Thyroid gland (tissue), 4 donors: ENCODE data around the gene SLC2A4. TPM values are rescaled to one million over a fixed set of nuclear protein-coding genes. Genes with fewer than 3 reads are reported as not detected.

Experiments used
- DNase-seq, 2 donors: peaks; one replicate each; pipeline ENCODE4 v3.0.0-alpha.2; 2019
- H3K27ac ChIP-seq, 3 donors: fragments of 200-600 bp; sonication (generic); 1 replicate in 2 of 3; 2 replicates in 1 of 3; pipeline ENCODE4 v1.5.1; 2016 to 2019; ENCODE audit warnings: mild to moderate bottlenecking in 1 of 3, moderate library complexity in 1 of 3
- H3K27me3 ChIP-seq: fragments of 200-600 bp; sonication (generic); one replicate; pipeline ENCODE4 v1.5.1; 2019
- H3K36me3 ChIP-seq, 2 donors: fragments of 200-600 bp; sonication (generic); one replicate each; pipeline ENCODE4 v1.5.1; 2016 to 2019
- H3K4me1 ChIP-seq, 2 donors: fragments of 200-600 bp; sonication (generic); one replicate each; pipeline ENCODE4 v1.5.1; 2017 to 2019
- H3K4me3 ChIP-seq, 3 donors: fragments of 200-600 bp; sonication (generic); replicated peaks in 1 of 3; 1 replicate in 2 of 3; 2 replicates in 1 of 3; pipeline ENCODE4 v1.5.1; 2016; ENCODE audit warnings: mild to moderate bottlenecking in 1 of 3
- H3K9me3 ChIP-seq: fragments of 200-600 bp; sonication (generic); one replicate; pipeline ENCODE4 v1.5.1; 2017
- POLR2A ChIP-seq, 2 donors: fragments of 450-650 bp; IDR thresholded peaks; one replicate each; pipeline ENCODE4 v1.6.1; 2017; ENCODE audit warnings: antibody characterized with exemption in 2 of 2, mild to moderate bottlenecking in 2 of 2, moderate library complexity in 1 of 2
- WGBS, 2 donors: methylation state at CpG; one replicate each; pipeline ENCODE4 v1.1.5; 2017; 5-methylcytosine and 5-hydroxymethylcytosine counted together
- intact Hi-C: fragments of 100-400 bp; cut with DNase I; formaldehyde crosslinking; loops from one replicate; pipeline ENCODE4 v1.15.1; 2023
- total RNA-seq, 4 donors: library from RNA; depleted of rRNA; stranded (reverse); fragments of >200 nt; gene quantifications; one replicate each; pipeline ENCODE4 v1.2.3, GENCODE V29; 2016
- TF ChIP-seq, protein P1 (sequence below), 6 experiments: fragments of 200-600 bp in 3 of 6; fragments of 450-650 bp in 3 of 6; sonication (generic) in 3 of 6; IDR thresholded peaks; one replicate each; pipeline ENCODE4 v1.5.1; 2016 to 2019; ENCODE audit warnings: antibody characterized with exemption in 6 of 6, mild to moderate bottlenecking in 2 of 6, inconsistent platforms in 1 of 6, moderate library complexity in 1 of 6

The SLC2A4 gene
- total RNA-seq, 4 donors from 2014 or later, result 2.5 to 14.6 (median 3.9) TPM

DNA sequence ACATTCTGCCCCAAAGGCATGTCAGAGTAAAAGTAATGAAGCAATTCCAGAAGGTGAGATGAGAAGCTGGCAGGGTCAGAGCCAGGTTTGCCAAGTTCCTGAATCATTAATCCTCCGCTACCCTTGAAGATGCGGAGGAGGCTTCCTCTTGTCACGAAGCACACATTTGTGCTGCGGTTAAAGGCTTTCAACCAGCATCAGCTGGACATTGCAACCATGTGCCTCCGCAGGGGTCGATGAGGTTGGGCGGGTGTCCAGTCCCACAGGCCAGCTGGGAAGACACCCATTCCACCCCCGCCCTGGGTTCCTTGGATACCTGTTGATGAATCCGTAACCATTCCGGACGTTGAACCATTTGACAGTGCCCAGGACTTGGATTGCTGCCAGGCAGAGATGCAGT is 11.6 kb downstream of the SLC2A4 start:
- no peaks in the 10 kb centered on the region for H3K27me3 ChIP-seq
- intact Hi-C loops, result no loop called here
- no peak overlapping the region for H3K27ac ChIP-seq
- no peak for DNase-seq
- H3K9me3 ChIP-seq, result no peaks in the 10 kb centered on the region
- WGBS, 2 donors, result 87 to 93% methylated on average over 11 of the region's 11 CpGs
- no peaks in the 10 kb centered on the region for H3K36me3 ChIP-seq
- H3K4me1 ChIP-seq, result peaks cover 8 to 36% of the 10 kb centered on the region in 2 donors
- no peak overlapping the region for H3K4me3 ChIP-seq
- TF ChIP-seq, protein P1, sequence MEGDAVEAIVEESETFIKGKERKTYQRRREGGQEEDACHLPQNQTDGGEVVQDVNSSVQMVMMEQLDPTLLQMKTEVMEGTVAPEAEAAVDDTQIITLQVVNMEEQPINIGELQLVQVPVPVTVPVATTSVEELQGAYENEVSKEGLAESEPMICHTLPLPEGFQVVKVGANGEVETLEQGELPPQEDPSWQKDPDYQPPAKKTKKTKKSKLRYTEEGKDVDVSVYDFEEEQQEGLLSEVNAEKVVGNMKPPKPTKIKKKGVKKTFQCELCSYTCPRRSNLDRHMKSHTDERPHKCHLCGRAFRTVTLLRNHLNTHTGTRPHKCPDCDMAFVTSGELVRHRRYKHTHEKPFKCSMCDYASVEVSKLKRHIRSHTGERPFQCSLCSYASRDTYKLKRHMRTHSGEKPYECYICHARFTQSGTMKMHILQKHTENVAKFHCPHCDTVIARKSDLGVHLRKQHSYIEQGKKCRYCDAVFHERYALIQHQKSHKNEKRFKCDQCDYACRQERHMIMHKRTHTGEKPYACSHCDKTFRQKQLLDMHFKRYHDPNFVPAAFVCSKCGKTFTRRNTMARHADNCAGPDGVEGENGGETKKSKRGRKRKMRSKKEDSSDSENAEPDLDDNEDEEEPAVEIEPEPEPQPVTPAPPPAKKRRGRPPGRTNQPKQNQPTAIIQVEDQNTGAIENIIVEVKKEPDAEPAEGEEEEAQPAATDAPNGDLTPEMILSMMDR (IDR thresholded peaks at IDR 0.05), result no peak
- no peak for TF ChIP-seq POLR2A (IDR thresholded peaks at IDR 0.05)

- intact Hi-C loops, result no loop called here
- WGBS, 2 donors, result 28 to 34% methylated on average over 12 to 15 of the region's 75 CpGs
- H3K27ac ChIP-seq, result no peak overlapping the region
- H3K4me3 ChIP-seq, result peak overlapping the region in 1 of 3 donors; percentile 14
- H3K9me3 ChIP-seq, result no peaks in the 10 kb centered on the region
- peak; percentile 64 to 80 for DNase-seq
- TF ChIP-seq POLR2A (IDR thresholded peaks at IDR 0.05), result no peak
- TF ChIP-seq, protein P1 (IDR thresholded peaks at IDR 0.05), result no peak
- H3K27me3 ChIP-seq, result no peaks in the 10 kb centered on the region
- H3K36me3 ChIP-seq, result no peaks in the 10 kb centered on the region
- peaks cover 8 to 36% of the 10 kb centered on the region in 2 donors for H3K4me1 ChIP-seq
Observed at GRCh38 chr17:7293816-7294613, 12.5 kb downstream of the SLC2A4 start.

DNA sequence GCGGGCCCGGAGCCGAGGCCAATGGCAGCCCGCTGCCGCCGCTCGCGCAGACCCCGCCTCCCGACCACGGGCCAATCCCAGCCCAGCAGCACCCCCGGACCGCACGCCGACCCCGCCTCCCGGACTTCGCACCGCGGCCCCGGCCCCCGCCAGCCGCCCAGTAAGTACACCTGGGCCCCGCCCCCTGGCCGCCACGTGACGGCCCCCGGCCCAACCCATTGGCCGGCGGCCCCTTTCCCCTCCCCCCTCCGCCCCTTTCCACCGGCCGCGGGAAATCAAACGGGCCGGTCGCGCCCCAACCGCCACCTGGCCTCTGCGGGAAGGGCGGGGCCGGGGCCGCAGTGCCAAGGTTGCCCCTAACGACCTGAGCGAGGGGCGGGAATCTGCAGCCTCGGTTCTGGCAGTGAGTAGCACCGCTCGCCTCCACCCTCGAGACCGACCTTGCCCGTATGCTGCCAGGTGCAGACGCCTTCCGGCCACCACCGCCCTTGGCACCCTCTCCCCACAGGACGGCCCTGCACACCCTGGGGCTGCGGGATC is 13.2 kb downstream of the SLC2A4 start, which contains the start of gene YBX2:
YBX2 (minus strand) TSS at position 26 of the 540 bp plus-strand sequence. CDS start 139 bp downstream, outside the sequence.
- Histone ChIP-seq H3K36me3 (no peaks in the 10 kb centered on the region), H3K9me3 (no peaks in the 10 kb centered on the region), H3K4me3 (peak within 1 kb of the TSS in 1 of 3 donors; percentile 14), H3K4me1 (peaks cover 8 to 36% of the 10 kb centered on the region in 2 donors), H3K27ac (no peak within 1 kb of the TSS), H3K27me3 (no peaks in the 10 kb centered on the region)
- 2 to 6% methylated on average over 12 to 28 of the region's 57 CpGs for WGBS, 2 donors
- TF ChIP-seq, protein P1 (IDR thresholded peaks at IDR 0.05), result no peak
- TF ChIP-seq POLR2A (IDR thresholded peaks at IDR 0.05), result no peak
- peak; percentile 70 to 80 for DNase-seq
- intact Hi-C loops, result loop anchor here (5.0 kb wide), 1 partner anchor 252 kb away; the partner anchor contains the start of gene SLC16A11

DNA sequence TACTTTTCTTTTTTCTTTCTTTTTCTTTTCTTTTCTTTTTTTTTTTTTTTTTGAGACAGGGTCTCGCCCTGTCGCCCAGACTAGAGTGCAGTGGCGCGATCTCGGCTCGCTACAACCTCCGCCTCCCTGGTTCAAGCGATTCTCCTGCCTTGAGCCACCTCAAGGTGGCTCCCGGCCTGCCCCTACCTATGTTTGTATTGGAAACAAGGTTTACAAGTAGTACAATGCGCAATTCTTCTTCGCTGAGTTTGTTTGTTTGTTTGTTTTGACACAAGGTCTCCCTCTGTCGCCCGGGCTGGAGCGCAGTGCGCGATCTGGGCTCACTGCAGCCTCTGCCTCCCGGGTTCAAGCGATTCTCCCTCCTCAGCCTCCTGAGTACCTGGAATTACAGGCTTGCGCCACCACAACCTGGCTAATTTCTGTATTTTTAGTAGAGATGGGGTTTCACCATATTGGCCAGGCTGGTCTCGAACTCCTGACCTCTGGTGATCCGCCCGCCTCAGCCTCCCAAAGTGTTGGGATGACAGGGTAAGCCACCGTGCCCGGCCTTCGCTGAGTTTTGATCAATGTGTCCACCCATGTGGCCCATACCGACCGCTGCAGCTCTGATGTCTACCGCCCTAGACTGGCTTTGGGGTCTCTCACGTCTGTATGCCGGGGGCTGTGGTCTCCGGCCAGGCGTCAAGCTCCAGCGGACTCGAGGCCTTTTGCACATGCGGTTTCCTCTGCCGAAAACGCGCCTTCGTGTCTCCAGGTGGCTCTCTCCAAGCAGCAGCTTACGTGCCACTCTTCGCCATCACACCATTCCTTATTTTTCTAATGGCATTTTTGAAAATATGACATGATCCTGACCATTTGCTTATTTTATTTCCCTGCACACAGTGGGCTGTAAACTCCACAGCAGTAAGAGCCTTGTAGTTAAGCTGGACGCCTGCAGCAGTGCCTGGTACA is 14.0 kb downstream of the SLC2A4 start:
- Histone ChIP-seq H3K27ac (peak overlapping the region in 1 of 3 donors; percentile 12), H3K27me3 (no peaks in the 10 kb centered on the region)
- intact Hi-C loops, result loop anchor here (2.0 to 5.0 kb wide), 2 partner anchors 15 to 253 kb away; partner anchors contain the start of genes SLC16A11 and SLC2A4

More for the DNA sequence above, 14.0 kb downstream of the SLC2A4 start:
- Histone ChIP-seq H3K9me3 (no peaks in the 10 kb centered on the region), H3K4me1 (peaks cover 8 to 36% of the 10 kb centered on the region in 2 donors), H3K36me3 (no peaks in the 10 kb centered on the region), H3K4me3 (peak overlapping the region in 1 of 3 donors; percentile 14)
- peak in 1 of 2 donors; percentile 19 for DNase-seq
- 59 to 63% methylated on average over 42 of the region's 42 CpGs for WGBS, 2 donors
- no peak for TF ChIP-seq POLR2A (IDR thresholded peaks at IDR 0.05)
- TF ChIP-seq, protein P1 (IDR thresholded peaks at IDR 0.05), result no peak
